Activated CD4-positive, CD25-positive, alpha-beta regulatory T cell treated with anti-CD3 and anti-CD28 coated beads, Interleukin-2, amount 50 U/mL, for 24 hours (primary cell): ENCODE data around the gene HDGF.

Experiments
- ATAC-seq, 2 donors: fragments of 150-1000 bp; cut with Tn5 transposase; one replicate each; pipeline ENCODE4 v1.10.0; 2021; ENCODE audit warnings: mild to moderate bottlenecking in 1 of 2, moderate library complexity in 1 of 2

The HDGF gene

GRCh38 chr1:156751451-156751756, at the start of gene HDGF:
TSS of gene HDGF (minus strand) at chr1:156751675. CDS start at chr1:156751429, 246 bp downstream.
- no peak for ATAC-seq

GRCh38 chr1:156797212-156797871, 45.9 kb upstream of the HDGF start:
- peak; percentile 72 to 79 for ATAC-seq

GRCh38 chr1:156796340-156797097, 45.0 kb upstream of the HDGF start:
- no peak for ATAC-seq

DNA sequence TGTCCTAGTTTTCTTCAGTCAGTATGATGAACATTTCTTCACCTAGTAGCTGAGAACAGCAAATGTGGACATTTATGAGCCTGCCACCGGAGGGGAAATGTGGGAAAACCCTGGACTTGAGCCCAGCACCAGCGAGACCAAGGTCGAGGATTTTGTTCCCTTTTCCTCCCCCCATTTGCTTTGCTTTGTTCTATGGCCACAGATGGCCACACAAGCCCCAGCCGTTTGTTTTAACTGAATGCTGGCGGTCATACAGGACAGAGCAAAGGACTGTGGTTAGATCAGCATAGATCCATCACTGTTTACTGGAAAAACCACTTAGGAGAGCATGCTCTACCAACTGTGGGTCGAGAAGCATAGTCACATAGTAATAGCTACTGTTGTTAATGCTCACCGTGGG, 44.3 kb upstream of the HDGF start:
- no peak for ATAC-seq

GRCh38 chr1:156795374-156795733, 43.9 kb upstream of the HDGF start:
- no peak for ATAC-seq

GRCh38 chr1:156794506-156795373, 43.3 kb upstream of the HDGF start:
- ATAC-seq = no peak

- no peak for ATAC-seq
Measured at GRCh38 chr1:156789621-156790318, 38.3 kb upstream of the HDGF start.

DNA sequence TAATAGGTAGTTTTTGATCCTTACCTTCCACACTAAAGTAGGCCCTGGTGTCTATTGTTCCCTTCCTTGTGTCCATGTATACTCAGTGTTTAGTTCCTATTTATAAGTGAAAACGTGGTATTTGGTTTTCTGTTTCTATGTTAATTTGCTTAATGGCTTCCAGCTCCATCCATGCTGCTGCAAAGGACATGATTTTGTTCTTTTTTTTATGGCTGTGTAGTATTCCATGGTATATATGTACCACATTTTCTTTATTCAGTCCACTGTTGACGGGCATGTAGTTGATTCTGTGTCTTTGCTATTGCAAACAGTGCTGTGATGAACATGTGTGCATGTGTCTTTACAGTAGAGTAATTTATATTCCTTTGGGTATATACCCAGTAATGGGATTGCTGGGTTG, 36.7 kb upstream of the HDGF start:
- no peak for ATAC-seq

DNA sequence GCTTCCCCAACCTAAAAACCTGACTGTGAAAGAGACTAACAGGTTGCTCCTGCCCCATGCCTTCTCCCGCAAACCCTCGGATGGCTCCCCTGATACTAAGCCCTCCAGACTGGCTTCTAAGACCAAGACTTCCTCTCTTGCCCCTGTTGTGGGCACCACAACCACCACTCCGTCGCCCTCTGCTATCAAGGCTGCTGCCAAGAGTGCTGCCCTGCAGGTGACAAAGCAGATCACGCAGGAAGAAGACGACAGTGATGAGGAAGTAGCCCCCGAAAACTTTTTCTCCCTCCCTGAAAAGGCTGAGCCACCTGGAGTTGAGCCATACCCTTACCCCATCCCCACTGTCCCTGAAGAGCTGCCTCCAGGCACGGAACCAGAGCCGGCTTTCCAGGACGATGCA, 35.2 kb upstream of the HDGF start:
- no peak for ATAC-seq

DNA sequence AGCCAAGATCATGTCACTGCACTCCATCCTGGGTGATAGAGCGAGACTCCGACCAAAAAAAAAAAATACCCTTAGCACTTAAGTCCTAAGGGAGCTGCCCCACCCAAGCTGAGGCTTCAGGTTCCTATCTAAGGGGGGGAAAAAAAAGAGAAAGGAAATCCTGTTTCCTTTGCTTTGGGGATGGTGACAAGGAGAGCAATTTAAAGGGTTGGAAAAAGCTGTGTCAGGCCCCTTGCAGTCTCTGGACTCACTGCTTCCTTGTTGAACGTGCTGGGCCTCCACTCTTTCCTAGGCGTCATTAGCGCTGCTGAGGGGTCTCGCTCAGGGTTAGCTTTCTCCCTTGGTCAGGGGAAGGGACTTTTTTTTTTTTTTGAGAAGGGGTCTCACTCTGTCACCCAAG, 34.0 kb upstream of the HDGF start:
- no peak for ATAC-seq

DNA sequence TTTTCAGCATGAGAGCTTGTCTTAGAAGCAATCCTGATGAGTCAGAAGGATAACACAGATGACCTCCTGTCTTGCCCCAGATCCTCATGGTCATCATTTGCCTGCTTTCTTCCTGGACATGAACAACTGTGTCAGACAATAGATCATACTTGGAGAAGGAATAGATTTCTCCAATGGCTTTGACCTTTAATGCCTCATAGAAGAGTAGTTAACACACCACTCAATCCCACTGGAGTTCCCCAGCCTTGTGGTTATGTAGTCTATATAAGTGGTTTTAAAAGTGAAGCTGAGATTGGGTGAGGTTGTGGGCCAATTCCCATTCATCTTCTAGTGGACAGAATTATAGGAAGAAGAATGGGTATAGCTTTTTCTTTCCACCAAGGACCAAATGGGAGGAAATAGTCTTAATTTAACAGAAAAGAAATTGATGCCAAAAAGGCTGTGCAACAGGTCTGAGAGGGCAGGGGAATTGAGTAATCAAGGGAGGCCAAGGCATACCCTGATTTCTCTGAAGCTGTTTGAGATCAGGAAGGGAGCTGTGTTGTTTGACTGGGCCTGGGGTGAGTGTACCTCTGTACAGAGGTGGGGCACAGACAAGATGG, 30.2 kb upstream of the HDGF start:
- ATAC-seq = no peak

DNA sequence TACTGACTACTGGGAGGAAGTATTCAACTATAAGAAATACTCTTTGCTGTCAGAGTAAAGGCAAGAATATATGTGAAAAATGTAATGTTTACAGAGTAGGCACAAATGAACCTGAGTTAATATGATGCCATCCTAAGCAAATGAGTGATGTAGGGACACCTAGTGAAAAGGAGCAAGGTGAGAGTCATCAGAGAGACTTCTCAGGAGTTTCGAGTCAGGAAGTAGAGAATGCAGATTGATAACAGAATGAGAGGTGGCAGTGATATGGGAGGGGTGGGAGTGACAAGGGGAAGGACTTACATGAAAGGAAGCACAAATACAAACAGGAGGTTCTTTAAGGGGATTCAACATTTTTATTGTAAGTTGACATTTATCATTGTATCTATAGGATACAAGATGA, 26.1 kb upstream of the HDGF start:
- ATAC-seq = no peak

DNA sequence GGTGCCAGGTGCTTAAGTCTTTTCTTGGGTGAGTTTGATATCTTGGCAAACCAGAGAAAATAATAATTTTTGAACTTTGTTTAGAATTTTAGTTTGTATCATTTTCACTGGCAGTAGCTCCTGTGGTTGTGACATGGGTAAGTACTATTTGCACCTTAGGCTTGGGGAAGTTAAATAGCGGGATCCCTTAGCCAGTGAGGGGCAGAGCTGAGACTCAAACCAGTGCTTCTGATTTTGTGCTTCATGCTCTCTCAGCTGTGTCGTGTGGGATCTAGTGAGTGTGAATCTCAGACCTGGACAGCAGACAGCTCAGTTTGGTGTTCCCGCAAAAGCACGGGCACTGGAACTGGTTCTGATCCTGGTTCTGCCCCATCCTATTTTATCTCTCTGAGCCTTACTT, 25.5 kb upstream of the HDGF start:
- no peak for ATAC-seq

GRCh38 chr1:156775799-156776198, 24.3 kb upstream of the HDGF start:
- ATAC-seq = peak; percentile 24 to 32

DNA sequence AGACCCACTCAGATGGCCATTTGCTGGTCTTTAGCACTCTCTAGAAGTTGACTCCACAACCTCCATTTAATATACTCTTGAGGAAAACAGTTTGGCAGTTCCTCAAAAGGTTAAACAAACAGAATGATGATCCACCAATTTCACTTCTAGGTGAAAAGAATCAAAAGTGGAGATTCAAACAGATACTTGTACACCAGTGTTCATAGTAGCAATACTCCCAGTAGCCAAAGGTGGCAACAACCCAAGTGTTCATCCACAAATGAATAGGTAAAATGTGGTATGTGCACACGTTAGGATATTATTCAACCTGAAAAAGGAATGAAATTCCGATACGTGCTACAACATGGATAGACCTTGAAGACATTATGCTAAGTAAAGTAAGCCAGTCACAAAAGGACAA, 22.1 kb upstream of the HDGF start:
- peak in 1 of 2 donors; percentile 52 for ATAC-seq

GRCh38 chr1:156772728-156773497, 21.4 kb upstream of the HDGF start:
- no peak for ATAC-seq

DNA sequence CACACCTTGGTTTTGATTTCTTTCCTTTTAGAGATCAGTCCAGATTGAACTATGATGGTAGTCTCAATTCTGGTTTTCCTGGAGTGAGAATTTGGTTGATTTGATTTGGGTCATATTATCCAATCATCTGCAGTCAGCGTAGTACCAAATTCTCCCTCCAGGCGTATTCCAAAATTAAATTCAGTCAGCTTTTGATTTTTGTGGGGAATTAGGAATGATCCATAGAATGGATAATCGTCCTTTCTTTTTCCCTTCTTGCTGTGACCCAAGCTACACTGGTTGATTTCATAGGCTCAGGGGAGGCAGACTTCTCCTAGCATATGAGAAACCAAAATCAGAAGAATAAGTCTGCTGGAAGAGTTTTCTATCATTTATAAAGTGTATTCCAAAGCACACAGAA, 20.7 kb upstream of the HDGF start:
- no peak for ATAC-seq

- ATAC-seq = no peak
Measured at GRCh38 chr1:156768610-156769295, 17.3 kb upstream of the HDGF start.

DNA sequence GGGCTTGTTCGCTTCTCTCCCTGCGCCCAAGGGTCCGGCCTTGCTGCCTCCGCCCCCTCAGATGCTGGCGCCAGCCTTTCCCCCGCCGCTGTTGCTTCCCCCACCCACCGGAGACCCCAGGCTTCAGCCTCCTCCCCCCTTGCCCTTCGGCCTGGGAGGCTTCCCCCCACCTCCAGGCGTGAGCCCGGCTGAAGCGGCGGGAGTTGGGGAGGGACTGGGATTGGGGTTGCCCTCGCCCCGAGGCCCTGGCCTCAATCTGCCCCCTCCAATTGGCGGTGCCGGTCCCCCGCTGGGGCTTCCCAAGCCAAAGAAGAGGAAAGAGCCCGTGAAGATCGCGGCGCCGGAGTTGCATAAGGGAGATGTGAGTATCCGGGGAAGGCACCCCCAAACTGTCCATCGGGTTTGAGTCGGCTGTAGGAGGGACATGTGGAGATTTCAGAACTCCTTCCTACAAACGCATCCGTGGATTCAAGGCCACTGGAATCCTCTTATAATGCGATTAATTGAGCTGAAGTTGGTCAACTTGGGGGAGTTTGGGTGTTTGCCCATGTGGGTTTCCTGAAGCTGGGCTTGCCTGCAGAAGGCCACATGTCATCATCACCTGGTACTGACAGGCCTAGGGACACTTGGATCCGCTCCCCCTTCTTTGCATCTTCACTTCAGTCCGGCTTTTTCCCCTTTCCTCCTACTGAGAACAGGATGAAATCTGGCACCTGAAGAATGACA, 16.6 kb upstream of the HDGF start:
- peak; percentile 0 for ATAC-seq

GRCh38 chr1:156767101-156767878, 15.8 kb upstream of the HDGF start, which contains the start of gene PRCC:
TSS of gene PRCC (plus strand) at chr1:156767535. CDS start at chr1:156767772, 237 bp downstream.
- ATAC-seq = peak; percentile 97
